Astrocyte of the spinal cord (primary cell): ENCODE results near the gene PEX12.

Source experiments
- DNase-seq: peaks from one replicate; pipeline ENCODE4 v3.0.0; 2011; ENCODE audit warnings: low read depth, low spot score
- H3K4me3 ChIP-seq: 2 replicates; pipeline ENCODE4 v1.5.1; 2011; ENCODE audit warnings: low read depth, mild to moderate bottlenecking, low read length, moderate library complexity
- in situ Hi-C: cut with HindIII; loops from 2 replicates; pipeline ENCODE4 v1.10.0; 2017; ENCODE audit warnings: low sequenced_read_pairs
- TF ChIP-seq, protein P1 (sequence below): IDR thresholded peaks from 2 replicates; pipeline ENCODE4 v1.5.1; 2012; ENCODE audit warnings: low read depth, mild to moderate bottlenecking, low read length, inconsistent platforms

Gene PEX12

DNA sequence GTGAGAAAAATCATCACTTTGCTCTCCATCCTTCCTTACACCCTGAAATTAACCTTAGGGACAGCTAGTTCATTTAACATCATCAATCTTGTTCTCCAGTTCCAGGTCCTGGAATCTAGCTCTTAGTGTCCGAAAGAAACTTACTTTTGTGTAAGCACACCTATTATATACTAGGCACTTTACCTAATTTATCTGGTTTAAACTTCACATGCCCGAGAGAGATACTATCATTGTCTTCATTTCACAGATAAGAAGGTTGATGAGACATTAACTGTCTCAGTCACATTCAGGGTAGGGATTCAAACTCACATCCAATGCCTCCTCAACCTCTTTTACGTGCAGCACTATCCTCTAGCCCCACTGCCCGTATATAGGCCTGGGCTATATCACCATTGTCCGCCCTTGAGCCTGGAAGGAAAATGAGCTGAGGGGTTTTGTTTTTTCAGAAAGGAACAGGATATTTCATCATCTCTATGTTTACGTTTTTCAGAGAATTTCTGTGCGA is 8.2 kb upstream of the PEX12 start:
- in situ Hi-C loops = no loop called here
- DNase-seq = no peak
- peak overlapping the region; percentile 98 for H3K4me3 ChIP-seq
- TF ChIP-seq, protein P1, sequence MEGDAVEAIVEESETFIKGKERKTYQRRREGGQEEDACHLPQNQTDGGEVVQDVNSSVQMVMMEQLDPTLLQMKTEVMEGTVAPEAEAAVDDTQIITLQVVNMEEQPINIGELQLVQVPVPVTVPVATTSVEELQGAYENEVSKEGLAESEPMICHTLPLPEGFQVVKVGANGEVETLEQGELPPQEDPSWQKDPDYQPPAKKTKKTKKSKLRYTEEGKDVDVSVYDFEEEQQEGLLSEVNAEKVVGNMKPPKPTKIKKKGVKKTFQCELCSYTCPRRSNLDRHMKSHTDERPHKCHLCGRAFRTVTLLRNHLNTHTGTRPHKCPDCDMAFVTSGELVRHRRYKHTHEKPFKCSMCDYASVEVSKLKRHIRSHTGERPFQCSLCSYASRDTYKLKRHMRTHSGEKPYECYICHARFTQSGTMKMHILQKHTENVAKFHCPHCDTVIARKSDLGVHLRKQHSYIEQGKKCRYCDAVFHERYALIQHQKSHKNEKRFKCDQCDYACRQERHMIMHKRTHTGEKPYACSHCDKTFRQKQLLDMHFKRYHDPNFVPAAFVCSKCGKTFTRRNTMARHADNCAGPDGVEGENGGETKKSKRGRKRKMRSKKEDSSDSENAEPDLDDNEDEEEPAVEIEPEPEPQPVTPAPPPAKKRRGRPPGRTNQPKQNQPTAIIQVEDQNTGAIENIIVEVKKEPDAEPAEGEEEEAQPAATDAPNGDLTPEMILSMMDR = no peak

DNA sequence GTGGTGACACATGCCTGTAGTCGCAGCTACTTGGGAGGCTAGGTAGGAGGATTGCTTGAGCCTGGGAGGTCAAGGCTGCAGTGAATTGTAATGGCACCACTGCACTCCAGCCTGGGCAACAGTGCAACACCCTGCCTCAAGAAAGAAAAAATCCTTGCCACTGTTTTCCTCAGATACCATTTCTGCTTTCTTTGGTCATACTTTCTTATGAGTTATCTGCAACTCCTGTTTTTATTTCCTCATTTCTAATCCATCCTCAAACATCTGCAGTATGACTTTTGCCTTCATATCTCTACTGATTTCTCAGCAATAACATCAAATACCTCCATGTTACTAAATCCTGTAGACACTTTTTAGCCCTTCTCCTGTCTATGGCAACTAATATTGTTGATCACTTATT is 5.7 kb upstream of the PEX12 start:
- H3K4me3 ChIP-seq = no peak overlapping the region
- in situ Hi-C loops = no loop called here
- DNase-seq = no peak
- TF ChIP-seq, protein P1 = no peak

DNA sequence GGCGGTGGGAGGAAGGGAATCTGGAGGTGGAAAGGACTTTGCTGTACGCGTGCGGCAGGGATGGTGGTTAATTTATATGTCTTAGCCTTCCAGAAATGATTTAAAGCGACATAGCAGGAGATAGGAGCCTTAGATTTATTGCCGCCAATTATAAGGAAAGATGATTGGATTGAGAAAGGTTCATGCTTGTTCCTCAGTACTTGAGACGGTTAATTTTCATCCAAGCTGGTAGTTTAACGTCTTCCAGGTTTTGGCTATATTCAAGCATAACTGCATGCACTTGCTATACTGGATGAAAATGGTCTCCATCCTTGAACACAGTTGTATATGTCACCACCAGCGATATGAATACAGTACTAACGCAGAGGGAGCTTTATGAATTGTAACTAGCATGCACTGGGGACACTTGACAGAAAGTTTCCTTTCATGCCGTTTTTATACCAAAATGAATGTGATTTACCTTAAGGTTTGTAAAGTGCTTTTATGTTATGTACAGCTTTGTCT is 610 bp upstream of the PEX12 start:
- peak; percentile 3 for DNase-seq
- in situ Hi-C loops = no loop called here
- peak overlapping the region; percentile 86 for H3K4me3 ChIP-seq
- TF ChIP-seq, protein P1 = no peak

DNA sequence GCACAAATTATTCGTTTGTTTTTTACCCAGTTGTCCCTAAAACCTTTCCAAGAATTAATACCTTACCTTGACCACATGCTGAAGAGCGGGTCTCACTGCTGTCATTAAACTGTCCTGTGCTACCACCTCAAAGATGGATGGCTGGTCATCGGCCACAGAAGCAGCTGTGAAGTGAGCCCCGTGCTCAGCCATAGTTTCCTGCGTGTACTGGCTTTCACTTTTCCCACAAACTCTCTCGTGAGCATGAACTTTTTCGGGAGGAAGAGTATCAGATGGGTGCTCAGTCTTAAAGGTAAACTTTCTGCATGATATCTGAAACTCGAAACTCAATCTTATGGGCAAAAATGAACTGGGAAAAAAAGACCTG is 558 bp downstream of the PEX12 start:
- peak; percentile 9 for DNase-seq
- TF ChIP-seq, protein P1 = no peak
- in situ Hi-C loops = no loop called here

DNA sequence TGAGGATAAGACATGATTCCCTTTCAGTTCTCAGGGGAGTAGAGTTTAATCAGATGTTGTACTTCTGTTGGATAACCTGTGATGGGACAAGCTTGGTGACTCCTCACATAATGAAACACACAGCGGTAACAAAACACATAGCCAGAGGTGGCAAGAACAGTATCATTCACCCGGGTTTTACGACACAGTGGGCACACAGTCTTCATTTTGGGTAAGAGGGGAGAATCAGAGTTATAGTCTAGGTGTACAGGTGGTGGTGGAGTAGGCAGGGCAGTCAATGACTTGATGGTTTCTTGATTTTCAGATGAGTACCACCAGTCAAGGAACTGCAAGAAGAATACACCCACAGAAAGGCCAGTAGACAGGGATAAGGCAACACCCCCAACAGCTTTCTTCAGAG is 2.6 kb downstream of the PEX12 start:
- in situ Hi-C loops = no loop called here
- H3K4me3 ChIP-seq = no peak overlapping the region
- no peak for DNase-seq
- TF ChIP-seq, protein P1 = no peak

More for the DNA sequence above, 558 bp downstream of the PEX12 start:
- H3K4me3 ChIP-seq = peak overlapping the region; percentile 86

DNA sequence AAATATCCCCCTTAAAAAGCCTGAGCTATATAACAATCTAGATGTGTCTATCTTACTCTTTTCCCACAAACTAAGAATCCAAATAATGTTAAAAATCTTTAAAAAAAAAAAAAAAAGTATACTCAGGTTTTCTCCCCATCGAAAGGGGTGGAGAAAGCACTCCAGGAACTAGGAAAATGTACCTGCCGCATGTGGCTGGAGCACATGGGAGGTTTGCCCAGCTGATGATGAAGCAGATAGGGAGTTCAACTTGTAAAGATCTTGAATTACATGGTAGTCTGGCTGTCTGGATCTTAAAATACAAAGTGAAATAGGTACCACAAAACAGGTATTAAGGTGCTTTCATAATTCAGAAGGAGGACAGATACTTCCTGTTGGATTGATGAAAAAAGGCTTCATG is 9.0 kb downstream of the PEX12 start:
- in situ Hi-C loops = no loop called here
- DNase-seq = no peak
- TF ChIP-seq, protein P1 = no peak
- no peak overlapping the region for H3K4me3 ChIP-seq
